Measurements from ENCODE around the gene ZNF302.

The ZNF302 gene

GRCh38 chr19:34733746-34734536 is 56.5 kb downstream of the ZNF302 start, which contains the start of gene ZNF181:
Gene ZNF181 (plus strand): TSS chr19:34734243. CDS start chr19:34735038, 795 bp downstream.
- DNase-seq, result peak; percentile 87

GRCh38 chr19:34734537-34735103 is 57.1 kb downstream of the ZNF302 start:
- DNase-seq, result no peak

All from activated CD8-positive, alpha-beta memory T cell treated with anti-CD3 and anti-CD28 coated beads, Interleukin-2, amount 50 U/mL, for 48 hours (primary cell).